DLD1 (cell line): ENCODE results near the gene ROBO1.
"Not testable (repeated sequence)": the region's sequence is repeated elsewhere in the genome, so short reads cannot be mapped to it uniquely, and the experiment has no call there.

ENCODE experiments used
- in situ Hi-C: cut with HindIII; loops from 2 replicates; pipeline ENCODE4 v1.10.0; 2017; ENCODE audit warnings: low sequenced_read_pairs

Gene ROBO1

GRCh38 chr3:78675119-78675805, 1092.5 kb downstream of the ROBO1 start:
- in situ Hi-C loops, result not testable (repeated sequence)

GRCh38 chr3:78670746-78671145, 1097.1 kb downstream of the ROBO1 start:
- in situ Hi-C loops, result no loop called here

GRCh38 chr3:78670094-78670493, 1097.7 kb downstream of the ROBO1 start:
- in situ Hi-C loops, result no loop called here

GRCh38 chr3:78668302-78668701, 1099.5 kb downstream of the ROBO1 start:
- in situ Hi-C loops, result no loop called here

- in situ Hi-C loops, result no loop called here
These were observed 1101.4 kb downstream of the ROBO1 start for GRCh38 chr3:78666470-78666800.

GRCh38 chr3:78665776-78666469, 1101.9 kb downstream of the ROBO1 start:
- in situ Hi-C loops, result no loop called here

GRCh38 chr3:78665101-78665500, 1102.7 kb downstream of the ROBO1 start:
- in situ Hi-C loops, result no loop called here

- in situ Hi-C loops, result no loop called here
These were observed 1106.8 kb downstream of the ROBO1 start for GRCh38 chr3:78660957-78661356.

GRCh38 chr3:78659386-78659987, 1108.3 kb downstream of the ROBO1 start:
- in situ Hi-C loops, result no loop called here

- in situ Hi-C loops, result no loop called here
These were observed 1120.1 kb downstream of the ROBO1 start for GRCh38 chr3:78647726-78648125.

GRCh38 chr3:78645628-78646310, 1122.0 kb downstream of the ROBO1 start:
- in situ Hi-C loops, result no loop called here

GRCh38 chr3:78644847-78645246, 1123.0 kb downstream of the ROBO1 start:
- in situ Hi-C loops, result no loop called here

GRCh38 chr3:78642226-78643035, 1125.4 kb downstream of the ROBO1 start:
- in situ Hi-C loops, result no loop called here

GRCh38 chr3:78641703-78642102, 1126.1 kb downstream of the ROBO1 start:
- in situ Hi-C loops, result no loop called here

GRCh38 chr3:78634316-78634715, 1133.5 kb downstream of the ROBO1 start:
- in situ Hi-C loops, result no loop called here

GRCh38 chr3:78633626-78634025, 1134.2 kb downstream of the ROBO1 start:
- in situ Hi-C loops, result no loop called here

GRCh38 chr3:78632925-78633553, 1134.8 kb downstream of the ROBO1 start:
- in situ Hi-C loops, result no loop called here

GRCh38 chr3:78629544-78629943, 1138.3 kb downstream of the ROBO1 start:
- in situ Hi-C loops, result no loop called here

GRCh38 chr3:78621061-78621716, 1146.6 kb downstream of the ROBO1 start:
- in situ Hi-C loops, result no loop called here

- in situ Hi-C loops, result no loop called here
These were observed 1153.3 kb downstream of the ROBO1 start for GRCh38 chr3:78614486-78614885.
